GM13977 (cell line): ENCODE measurements around the gene KIF5A.

Experiments used
- DNase-seq: peaks from one replicate; pipeline ENCODE4 v3.0.0; 2012; ENCODE audit warnings: low spot score
- CTCF ChIP-seq: IDR thresholded peaks from 2 replicates; pipeline ENCODE4 v1.5.1; 2012; ENCODE audit warnings: mild to moderate bottlenecking, control low read depth; ENCODE audit not compliant: insufficient read depth; ENCODE audit errors: extremely low read depth, missing control alignments
- in situ Hi-C: fragments of 300-500 bp; cut with MboI; formaldehyde crosslinking; loops from one replicate; pipeline ENCODE4 v1.12.0; 2022; ENCODE audit warnings: low sequenced_read_pairs, low pct_unique_long_range_greater_than_20kb, mixed read lengths, inconsistent platforms; ENCODE audit not compliant: unreplicated experiment

KIF5A gene

DNA sequence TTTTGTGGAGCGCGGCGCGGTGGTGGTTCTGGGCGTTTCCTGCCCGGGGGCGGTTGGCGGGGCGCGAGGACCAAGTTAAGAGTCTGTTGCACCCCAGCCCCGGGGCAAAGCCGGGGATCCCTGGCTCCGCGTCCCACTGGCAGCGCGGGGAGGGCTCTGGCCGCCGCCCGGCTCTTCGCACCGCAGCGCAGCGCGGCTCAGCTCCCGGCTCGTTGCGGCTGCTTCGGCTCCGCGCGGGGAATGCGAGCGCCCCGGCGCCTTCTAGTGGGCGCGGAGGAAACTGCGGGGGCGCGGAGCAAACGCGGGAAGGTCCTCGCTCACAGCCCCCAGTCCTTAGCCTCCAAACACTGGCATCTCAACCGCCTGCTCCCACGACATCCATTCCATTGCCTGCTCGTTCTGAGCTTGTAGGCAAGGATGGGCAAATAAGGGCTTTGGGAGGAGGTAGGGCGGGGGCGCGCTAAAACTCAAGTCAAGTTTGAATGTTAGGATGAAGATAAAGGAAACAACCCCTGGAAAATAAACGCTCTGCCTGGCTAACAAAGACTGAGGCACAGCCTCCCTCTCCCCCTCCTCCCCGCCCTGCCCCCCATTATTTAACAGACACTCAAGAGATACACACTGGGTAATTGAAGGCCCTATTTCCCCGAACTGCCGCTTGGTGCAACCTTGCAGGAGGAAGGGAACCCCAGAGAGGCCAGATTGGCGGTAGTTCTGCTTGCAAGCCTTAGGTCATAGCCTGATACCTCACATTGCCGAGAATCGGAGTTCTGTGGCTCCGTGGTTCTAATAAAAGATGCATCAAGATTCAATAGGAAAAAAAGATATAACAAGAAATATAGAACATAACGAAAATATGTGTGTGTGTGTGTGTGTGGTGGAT, 83.4 kb downstream of the KIF5A start, which contains the start of gene B4GALNT1:
TSS of gene B4GALNT1 (minus strand) at position 244 of the 883 bp plus-strand sequence. CDS start 1,069 bp downstream, outside the sequence.
- peak; percentile 92 for TF ChIP-seq CTCF
- DNase-seq = peak; percentile 84
- in situ Hi-C loops = no loop called here
